ENCODE results near the gene TERF2IP.
A peak's percentile ranks its signal among the peaks of the same experiment; 100 is the strongest.

The TERF2IP gene, protein sequence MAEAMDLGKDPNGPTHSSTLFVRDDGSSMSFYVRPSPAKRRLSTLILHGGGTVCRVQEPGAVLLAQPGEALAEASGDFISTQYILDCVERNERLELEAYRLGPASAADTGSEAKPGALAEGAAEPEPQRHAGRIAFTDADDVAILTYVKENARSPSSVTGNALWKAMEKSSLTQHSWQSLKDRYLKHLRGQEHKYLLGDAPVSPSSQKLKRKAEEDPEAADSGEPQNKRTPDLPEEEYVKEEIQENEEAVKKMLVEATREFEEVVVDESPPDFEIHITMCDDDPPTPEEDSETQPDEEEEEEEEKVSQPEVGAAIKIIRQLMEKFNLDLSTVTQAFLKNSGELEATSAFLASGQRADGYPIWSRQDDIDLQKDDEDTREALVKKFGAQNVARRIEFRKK

DNA sequence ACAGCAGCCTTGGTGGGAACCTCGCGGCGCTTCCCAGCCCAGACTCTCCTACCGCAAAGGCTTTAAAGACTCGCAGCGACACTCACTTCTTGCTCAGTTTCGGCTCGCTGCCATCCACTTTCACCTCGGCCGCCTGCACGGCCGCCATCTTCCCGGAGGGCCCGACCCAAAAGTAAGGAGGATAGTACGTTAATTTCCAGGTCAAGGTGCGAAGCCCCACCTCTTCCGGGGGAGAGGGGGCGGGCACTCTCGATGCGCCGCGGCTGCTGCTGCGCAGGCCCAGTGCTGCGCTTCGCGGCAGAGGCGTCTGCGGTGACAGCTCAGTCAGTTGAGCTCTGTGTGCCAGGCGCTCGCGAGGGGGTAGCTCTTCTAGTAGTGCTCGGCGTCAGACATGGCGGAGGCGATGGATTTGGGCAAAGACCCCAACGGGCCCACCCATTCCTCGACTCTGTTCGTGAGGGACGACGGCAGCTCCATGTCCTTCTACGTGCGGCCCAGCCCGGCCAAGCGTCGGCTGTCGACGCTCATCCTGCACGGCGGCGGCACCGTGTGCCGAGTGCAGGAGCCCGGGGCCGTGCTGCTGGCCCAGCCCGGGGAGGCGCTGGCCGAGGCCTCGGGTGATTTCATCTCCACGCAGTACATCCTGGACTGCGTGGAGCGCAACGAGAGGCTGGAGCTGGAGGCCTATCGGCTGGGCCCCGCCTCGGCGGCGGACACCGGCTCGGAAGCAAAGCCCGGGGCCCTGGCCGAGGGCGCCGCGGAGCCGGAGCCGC lies at the start of gene TERF2IP, which contains the start of gene KARS1:
Gene TERF2IP, plus strand, starts transcription at position 282 of the 773 bp plus-strand sequence. Its CDS starts 110 bp downstream, at position 392.
Gene KARS1, minus strand, starts transcription at position 174 of the 773 bp plus-strand sequence. Its CDS starts 26 bp downstream, at position 148.
- peak; percentile 93 to 95 for DNase-seq

GRCh38 chr16:75599452-75600277 lies 47.9 kb upstream of the TERF2IP start:
- DNase-seq: no peak

GRCh38 chr16:75603241-75603640 lies 44.3 kb upstream of the TERF2IP start:
- DNase-seq: no peak

DNA sequence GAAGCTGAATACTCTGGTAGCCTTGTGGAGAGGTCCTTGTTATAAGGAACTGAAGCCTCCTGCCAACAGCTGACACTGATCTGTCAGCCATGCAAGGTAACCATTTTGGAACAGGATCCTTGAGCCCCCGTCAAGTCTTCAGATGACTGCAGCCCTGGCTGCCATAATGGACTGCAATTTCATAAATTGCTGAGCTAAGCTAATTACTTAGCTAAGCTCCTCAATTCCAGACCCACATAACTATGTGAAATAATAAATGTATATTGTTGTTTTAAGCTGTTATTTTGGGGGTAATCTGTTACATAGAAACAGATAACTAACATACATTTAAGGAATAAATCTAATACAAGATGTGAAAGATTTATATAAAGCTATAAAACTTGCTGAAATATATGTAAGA lies 41.1 kb upstream of the TERF2IP start:
- DNase-seq: no peak

- no peak for DNase-seq
Measured at GRCh38 chr16:75614066-75614897, 33.3 kb upstream of the TERF2IP start.

GRCh38 chr16:75615619-75616018 lies 32.0 kb upstream of the TERF2IP start:
- no peak for DNase-seq

- no peak for DNase-seq
Measured at GRCh38 chr16:75616521-75617010, 31.0 kb upstream of the TERF2IP start.

GRCh38 chr16:75617121-75617520 lies 30.5 kb upstream of the TERF2IP start:
- DNase-seq: no peak

DNA sequence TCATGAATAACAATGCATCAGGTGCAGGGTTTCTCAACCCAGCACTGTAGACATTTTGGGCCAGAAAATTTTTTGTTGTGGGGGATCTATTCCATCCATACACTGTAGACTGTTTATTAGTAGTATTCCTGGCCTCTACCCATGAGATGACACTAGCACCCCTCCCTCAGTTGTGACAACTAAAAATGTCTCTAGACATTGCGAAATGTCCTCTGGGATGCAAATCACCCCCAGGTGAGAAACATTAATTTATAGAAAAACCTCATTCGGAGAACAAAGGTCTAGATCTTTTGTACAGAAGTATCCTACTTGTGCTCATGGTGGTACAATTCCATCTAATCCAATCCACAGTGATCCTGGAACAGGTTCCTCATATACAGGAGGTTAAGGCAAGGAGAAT lies 28.8 kb upstream of the TERF2IP start:
- no peak for DNase-seq

DNA sequence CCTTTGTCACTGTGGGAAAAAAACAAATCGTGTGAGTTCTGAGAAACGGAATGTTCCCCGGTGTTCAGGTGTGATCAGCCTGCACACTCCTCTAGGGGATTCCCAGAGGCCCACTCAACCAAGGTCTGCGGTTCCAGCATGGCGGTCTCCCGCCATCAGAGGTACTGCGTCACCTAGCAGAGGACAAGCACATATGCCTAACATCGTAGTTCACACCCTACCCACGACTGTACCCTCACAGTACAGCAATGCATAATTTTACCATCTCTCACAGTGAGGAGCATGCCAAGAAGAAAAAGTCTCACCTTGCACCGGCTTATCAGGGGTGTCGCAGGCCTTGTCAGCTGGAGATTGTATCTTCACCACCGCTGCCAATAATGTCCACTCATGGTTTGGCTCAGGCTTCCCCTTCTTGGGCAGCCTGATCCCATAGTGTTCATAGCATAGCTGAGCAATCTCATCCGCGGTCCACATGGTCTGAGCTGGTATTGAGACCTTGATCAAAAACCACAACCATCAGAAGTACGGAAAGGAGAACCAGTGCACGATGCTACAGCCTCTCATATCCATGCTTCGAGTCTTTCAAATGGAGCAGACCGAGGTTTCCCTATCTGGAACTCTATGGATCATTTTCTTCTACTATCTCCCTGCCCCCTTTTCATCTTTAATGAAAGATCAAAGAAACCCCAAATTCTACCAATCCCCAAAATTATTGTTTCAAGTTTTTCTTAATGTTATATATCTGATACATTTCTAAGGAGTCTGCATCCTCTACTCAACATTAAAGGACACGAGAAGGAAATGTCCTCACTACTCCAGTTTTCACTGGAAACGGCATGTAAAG lies 27.0 kb upstream of the TERF2IP start:
- DNase-seq: no peak

DNA sequence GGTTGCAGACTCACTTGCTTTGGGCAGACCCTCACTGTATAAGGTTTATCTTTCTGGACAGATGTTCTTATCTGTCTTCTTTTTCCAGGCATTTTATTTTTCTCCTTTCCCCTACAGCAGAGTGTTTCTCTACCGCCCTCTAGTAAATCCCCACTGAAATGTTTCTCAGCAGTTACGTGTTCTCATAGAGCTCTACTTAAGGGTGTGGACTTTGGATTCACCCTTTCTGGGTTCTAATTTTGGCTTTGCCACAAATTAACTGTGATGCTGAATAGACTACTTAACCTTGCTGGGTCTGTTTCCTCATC lies 26.4 kb upstream of the TERF2IP start:
- no peak for DNase-seq

DNA sequence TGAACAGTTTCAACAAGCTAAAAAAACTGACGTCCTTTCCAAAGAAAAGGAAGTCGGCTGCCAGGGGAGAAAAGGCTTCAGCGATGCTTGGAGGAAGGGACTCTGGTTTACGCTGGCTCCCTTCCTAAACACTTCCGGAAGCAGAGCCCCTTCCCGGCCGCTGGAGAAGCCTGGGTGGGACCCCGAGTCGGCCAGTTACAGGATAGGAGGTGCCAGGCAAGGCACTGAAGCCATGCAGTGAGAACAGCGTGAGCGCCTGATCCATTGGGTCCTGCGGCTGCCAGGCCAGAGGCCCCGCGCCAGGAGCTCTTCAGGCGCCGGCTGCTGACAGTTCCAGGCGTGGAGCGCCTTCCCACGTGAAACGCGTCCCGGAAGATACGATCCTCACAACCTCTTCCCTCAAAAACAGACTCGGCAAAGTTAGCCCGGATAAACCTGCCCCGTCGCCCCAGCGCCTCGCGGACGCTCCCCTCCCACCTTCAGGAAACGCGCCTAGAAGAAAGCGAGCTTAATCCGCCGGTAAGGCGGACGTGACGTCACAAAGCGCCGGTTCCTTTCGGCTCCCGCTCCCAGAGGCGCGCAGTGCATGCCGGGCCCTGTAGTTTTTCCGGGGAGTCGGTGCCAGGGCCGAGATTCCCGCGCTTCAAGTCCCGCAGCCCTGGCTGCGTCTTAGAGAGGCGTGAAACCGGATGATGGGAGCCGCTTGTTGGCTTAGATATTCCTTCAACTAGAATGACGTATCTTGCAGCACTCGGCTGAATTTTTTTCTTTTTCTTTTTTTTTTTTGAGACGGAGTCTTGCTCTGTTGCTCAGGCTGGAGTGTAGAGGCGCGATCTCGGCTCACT lies 24.6 kb upstream of the TERF2IP start, which contains the start of gene ADAT1:
Gene ADAT1, minus strand, starts transcription at position 521 of the 845 bp plus-strand sequence. CDS start 2,482 bp downstream, outside the sequence.
- peak; percentile 97 to 98 for DNase-seq

- DNase-seq: no peak
Measured at GRCh38 chr16:75624921-75625334, 22.6 kb upstream of the TERF2IP start.

GRCh38 chr16:75626806-75627205 lies 20.8 kb upstream of the TERF2IP start:
- DNase-seq: no peak

- no peak for DNase-seq
Measured at GRCh38 chr16:75627851-75628250, 19.7 kb upstream of the TERF2IP start.

DNA sequence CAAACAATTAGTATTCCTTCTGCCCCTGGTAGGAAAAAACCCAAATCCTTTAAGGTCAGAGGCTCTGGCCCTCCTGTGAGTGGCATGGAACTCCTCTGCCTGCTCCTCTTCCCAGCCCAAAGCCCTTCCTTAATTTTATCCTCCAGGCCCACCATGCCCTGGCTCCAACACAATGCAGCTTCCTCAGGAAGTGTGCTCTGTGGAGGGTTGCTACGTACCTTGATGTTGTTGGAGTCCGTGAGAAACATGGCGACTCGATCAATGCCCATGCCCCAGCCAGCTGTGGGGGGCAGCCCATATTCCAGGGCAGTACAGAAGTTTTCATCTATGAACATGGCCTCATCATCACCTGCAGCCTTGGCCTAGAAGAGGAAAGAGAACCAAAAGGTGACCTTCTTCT lies 19.2 kb upstream of the TERF2IP start:
- DNase-seq: no peak

- no peak for DNase-seq
Measured at GRCh38 chr16:75629132-75629531, 18.4 kb upstream of the TERF2IP start.

DNA sequence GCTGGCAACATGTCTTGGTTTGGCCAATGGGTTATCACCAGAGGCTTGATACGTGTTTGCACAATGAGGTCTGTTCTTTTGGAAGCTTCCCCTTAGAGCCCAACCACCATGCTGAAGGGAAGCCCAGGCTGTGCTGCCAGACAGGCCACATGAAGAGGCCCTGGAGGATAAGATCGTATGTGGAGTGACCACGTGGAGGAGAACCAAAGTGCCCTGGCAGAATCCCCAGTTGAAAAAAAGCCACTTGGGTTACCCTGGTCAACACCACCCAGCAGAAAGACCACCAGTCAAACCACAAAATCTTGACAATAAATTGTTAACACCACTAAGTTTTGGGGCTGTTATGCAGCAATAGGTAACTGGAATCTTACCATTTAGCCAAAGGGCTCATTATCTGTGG lies 17.5 kb upstream of the TERF2IP start:
- DNase-seq: no peak

- DNase-seq: no peak
Measured at GRCh38 chr16:75632857-75633256, 14.7 kb upstream of the TERF2IP start.

- no peak for DNase-seq
Measured at GRCh38 chr16:75635036-75635435, 12.5 kb upstream of the TERF2IP start.
